RWPE2 (cell line): Measurements from ENCODE around the gene MTR.

Experiments
- ATAC-seq: fragments of 200-7000 bp; cut with Tn5 transposase; 3 replicates; pipeline ENCODE4 v1.9.1; 2021; ENCODE audit warnings: low read depth
- DNase-seq: peaks from one replicate; pipeline ENCODE4 v3.0.0-alpha.2; 2020; ENCODE audit warnings: low spot score
- H3K27ac ChIP-seq: fragments of 450-650 bp; 2 replicates; pipeline ENCODE4 v1.5.1; 2017; ENCODE audit warnings: mild to moderate bottlenecking; ENCODE audit not compliant: poor library complexity, severe bottlenecking
- H3K27me3 ChIP-seq: fragments of 250-450 bp; sonication (Bioruptor Pico); 2 replicates; pipeline ENCODE4 v1.5.1; 2021; ENCODE audit warnings: mild to moderate bottlenecking, moderate library complexity; ENCODE audit not compliant: insufficient read depth, poor library complexity, severe bottlenecking
- H3K36me3 ChIP-seq: fragments of 250-450 bp; sonication (Bioruptor Pico); 2 replicates; pipeline ENCODE4 v1.5.1; 2020; ENCODE audit warnings: low read depth, mild to moderate bottlenecking, moderate library complexity
- H3K4me1 ChIP-seq: fragments of 250-450 bp; sonication (Bioruptor Pico); 2 replicates; pipeline ENCODE4 v1.5.1; 2021; ENCODE audit warnings: mild to moderate bottlenecking, moderate library complexity; ENCODE audit not compliant: insufficient read depth, poor library complexity, severe bottlenecking
- H3K4me3 ChIP-seq: fragments of 250-450 bp; sonication (Bioruptor Pico); 2 replicates; pipeline ENCODE4 v1.5.1; 2021; ENCODE audit warnings: mild to moderate bottlenecking, moderate library complexity; ENCODE audit not compliant: severe bottlenecking
- H3K9me3 ChIP-seq: fragments of 250-450 bp; sonication (Bioruptor Pico); 2 replicates; pipeline ENCODE4 v1.5.1; 2021; ENCODE audit warnings: mild to moderate bottlenecking, moderate library complexity; ENCODE audit not compliant: severe bottlenecking
- CTCF ChIP-seq: fragments of 450-650 bp; IDR thresholded peaks from one replicate; pipeline ENCODE4 v1.5.1; 2017; ENCODE audit warnings: mild to moderate bottlenecking, moderate library complexity; ENCODE audit not compliant: poor library complexity, severe bottlenecking

The MTR gene

GRCh38 chr1:236950365-236950764, 155.3 kb downstream of the MTR start:
- Histone ChIP-seq H3K4me1 (no peaks in the 10 kb centered on the region), H3K9me3 (no peaks in the 10 kb centered on the region), H3K4me3 (no peak overlapping the region), H3K27me3 (no peaks in the 10 kb centered on the region), H3K27ac (no peak overlapping the region), H3K36me3 (no peaks in the 10 kb centered on the region)
- DNase-seq, result no peak
- ATAC-seq, result no peak
- TF ChIP-seq CTCF, result no peak

GRCh38 chr1:236951672-236952071, 156.6 kb downstream of the MTR start:
- DNase-seq (no peak), ATAC-seq (no peak)
- no peaks in the 10 kb centered on the region for H3K36me3 ChIP-seq
- no peak overlapping the region for H3K4me3 ChIP-seq
- no peaks in the 10 kb centered on the region for H3K4me1 ChIP-seq
- TF ChIP-seq CTCF, result no peak
- no peaks in the 10 kb centered on the region for H3K9me3 ChIP-seq
- no peak overlapping the region for H3K27ac ChIP-seq
- H3K27me3 ChIP-seq, result no peaks in the 10 kb centered on the region

- Histone ChIP-seq H3K9me3 (no peaks in the 10 kb centered on the region), H3K4me1 (no peaks in the 10 kb centered on the region), H3K4me3 (no peak overlapping the region), H3K36me3 (no peaks in the 10 kb centered on the region), H3K27ac (no peak overlapping the region), H3K27me3 (no peaks in the 10 kb centered on the region)
- ATAC-seq, result no peak
- TF ChIP-seq CTCF, result no peak
- DNase-seq, result no peak
Measured at GRCh38 chr1:236952246-236953003, 157.3 kb downstream of the MTR start.

- H3K27ac ChIP-seq, result no peak overlapping the region
- DNase-seq, result no peak
- no peak for ATAC-seq
Measured at GRCh38 chr1:236953151-236953700, 158.1 kb downstream of the MTR start.

More at GRCh38 chr1:236953151-236953700, 158.1 kb downstream of the MTR start:
- Histone ChIP-seq H3K4me1 (no peaks in the 10 kb centered on the region), H3K9me3 (no peaks in the 10 kb centered on the region), H3K4me3 (no peak overlapping the region), H3K27me3 (no peaks in the 10 kb centered on the region), H3K36me3 (no peaks in the 10 kb centered on the region)
- no peak for TF ChIP-seq CTCF
